HG03354 (cell line): ENCODE results near the gene FGFR3.

Experiments
- ATAC-seq: cut with Tn5 transposase; IDR thresholded peaks from one replicate; pipeline ENCODE4 v1.9.1; 2021; ENCODE audit warnings: mild to moderate bottlenecking; ENCODE audit not compliant: unreplicated experiment, poor library complexity, severe bottlenecking

FGFR3 gene

DNA sequence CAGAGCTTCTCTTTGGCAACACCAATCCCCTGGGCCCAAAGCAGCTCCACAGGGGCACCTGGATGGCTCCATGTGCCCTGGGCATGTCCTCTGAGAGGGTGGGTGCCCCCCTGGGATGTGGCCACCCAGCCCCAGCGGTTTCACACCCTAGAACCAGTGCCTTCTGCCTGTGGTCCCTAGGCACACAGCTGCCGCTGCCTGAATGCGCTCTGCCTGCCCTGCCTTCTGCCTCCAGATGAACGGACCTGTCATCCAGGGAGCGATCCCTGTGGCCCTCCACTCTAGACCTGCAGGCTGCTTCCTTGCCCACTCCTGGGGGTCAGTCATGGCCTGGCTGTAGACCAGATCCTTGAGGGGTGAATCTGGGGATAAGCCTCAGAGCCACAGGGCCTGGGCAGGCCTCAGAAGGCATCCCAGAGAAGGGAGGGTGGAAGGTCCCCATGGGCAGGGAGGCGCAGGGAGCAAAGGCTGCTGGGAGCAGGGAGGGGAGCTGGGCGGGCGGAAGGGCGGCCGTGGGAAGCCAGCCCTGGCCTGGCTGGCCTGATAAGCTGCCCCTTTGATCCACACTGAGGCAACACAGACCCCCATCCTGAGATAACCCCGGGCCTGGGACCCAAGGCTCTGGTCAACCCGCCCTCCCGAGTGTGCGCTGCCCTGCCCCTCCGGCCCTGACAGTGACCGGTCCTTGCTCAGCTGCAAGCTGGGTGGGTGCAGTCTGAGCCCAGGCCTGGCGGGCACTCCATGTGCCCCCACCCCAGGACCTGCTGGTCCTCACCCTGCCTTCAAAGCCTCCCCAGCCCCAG lies 8.1 kb upstream of the FGFR3 start:
- no peak for ATAC-seq

- ATAC-seq = no peak
Observed at GRCh38 chr4:1785592-1785991, 7.5 kb upstream of the FGFR3 start.

- ATAC-seq = no peak
Observed at GRCh38 chr4:1786544-1787362, 6.3 kb upstream of the FGFR3 start.

- ATAC-seq = no peak
Observed at GRCh38 chr4:1787411-1788077, 5.5 kb upstream of the FGFR3 start.

- no peak for ATAC-seq
Observed at GRCh38 chr4:1788254-1788973, 4.7 kb upstream of the FGFR3 start.

DNA sequence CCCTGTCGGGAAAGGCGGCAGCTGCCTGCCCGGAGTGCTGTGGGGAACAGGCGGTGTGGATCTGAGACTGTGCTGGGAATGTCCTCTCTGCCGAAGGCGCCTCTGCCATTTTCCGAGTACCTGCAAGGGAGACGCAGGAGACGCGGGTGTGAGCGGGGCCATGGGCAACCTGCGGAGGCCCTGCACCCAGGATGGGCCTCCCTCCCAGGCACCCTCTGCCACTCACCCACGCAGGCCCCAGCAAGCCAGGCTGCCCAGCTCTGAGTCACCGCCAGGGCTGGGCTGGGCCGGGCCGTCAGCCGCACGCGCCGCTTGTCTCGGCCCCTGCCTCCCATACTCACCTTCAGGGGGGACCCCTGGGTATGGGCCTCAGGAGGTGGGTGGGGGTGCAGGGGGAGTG lies 3.5 kb upstream of the FGFR3 start:
- no peak for ATAC-seq

GRCh38 chr4:1790005-1790404 lies 3.1 kb upstream of the FGFR3 start:
- ATAC-seq = no peak

DNA sequence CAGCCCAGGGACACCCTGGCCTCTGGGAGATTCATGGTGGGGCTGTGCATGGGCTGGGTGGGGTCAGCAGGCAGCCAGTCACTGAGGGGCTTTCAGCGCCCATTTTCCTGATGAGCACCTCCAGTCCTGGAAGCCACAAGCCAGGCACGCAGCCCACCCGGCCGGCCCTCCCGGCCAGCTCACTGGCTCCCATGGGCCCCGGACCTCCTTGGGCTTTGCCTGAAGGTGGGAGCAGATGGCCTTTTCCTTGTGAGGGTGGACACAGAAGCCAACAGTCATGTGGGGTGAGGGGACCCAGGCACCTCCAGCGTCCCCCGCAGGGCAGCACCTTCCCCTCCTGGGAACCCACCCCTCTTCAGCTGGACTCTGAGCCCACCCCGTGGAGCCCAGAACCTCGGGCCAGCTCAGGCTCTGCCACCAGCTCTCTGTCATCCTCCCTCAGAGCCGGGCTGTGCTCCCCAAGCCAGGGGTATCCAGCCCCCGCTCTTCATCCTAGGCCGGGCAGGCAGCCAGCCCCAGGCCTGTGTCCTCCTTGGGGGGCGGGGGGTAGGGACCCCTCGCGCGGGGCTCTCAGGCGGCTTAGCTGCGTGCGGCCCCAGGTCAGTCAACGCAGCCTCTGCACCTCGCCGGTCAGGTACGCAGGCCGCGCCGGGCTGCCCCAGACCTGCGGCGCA lies 798 bp upstream of the FGFR3 start:
- ATAC-seq = no peak

DNA sequence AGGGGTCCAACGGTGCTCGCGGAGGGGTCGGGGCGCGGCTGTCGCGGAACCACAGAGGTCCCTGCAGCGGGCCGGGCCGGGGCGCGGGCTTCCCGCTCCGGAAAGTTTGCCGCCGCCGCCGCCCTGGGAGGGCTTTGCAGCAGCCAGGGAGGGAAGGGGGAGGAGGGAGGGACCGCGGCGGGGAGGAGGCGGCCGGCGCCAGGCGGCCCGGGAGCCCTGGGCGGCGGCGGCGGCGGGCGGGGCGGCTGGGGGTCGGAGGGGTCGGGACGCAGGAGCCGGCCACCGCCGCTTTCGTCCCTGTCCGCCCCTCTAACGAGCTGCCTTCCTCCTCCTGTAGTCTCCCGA lies 375 bp downstream of the FGFR3 start:
- ATAC-seq = peak; percentile 34

DNA sequence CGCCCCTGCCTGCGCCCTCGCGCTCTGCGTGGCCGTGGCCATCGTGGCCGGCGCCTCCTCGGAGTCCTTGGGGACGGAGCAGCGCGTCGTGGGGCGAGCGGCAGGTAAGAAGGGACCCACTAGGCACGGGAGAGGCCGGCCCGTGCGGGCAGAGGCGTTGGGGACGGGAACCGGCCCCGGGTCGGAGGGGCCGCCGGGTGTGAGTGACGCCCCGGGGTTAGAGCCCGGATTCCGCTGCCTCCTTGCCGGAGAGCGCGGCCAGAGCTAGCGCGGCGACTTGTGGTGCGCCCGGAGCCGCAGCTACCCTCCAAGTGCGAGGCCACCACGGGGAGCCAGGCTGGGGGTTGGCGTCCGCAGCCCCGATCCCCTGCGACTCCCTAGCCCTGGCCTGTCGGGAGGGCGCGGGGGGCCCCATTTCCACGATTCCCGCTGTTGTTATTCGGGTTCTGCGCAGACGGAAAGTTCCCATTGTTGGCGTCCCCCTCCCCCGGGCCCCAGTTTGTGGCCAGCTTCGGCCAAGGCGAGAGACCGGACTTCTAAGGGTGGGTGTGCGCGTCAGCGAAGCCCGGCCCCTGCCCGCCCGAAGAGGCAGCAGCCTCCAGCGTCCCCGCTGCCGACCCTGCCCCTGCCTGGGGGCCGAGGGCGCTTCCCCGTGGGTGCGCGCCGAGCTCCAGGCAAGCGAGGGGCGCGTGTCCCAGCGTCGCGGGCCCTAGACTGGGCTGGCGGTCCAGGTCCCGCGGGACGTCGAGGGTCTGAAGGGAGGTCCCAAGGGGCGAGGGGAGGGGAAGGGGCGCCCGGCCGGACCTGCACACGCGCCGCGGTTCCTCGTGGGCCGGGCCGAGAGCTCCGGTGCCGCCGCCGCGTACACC lies 1.1 kb downstream of the FGFR3 start:
- no peak for ATAC-seq

GRCh38 chr4:1794809-1795298 lies 1.8 kb downstream of the FGFR3 start:
- ATAC-seq = no peak

DNA sequence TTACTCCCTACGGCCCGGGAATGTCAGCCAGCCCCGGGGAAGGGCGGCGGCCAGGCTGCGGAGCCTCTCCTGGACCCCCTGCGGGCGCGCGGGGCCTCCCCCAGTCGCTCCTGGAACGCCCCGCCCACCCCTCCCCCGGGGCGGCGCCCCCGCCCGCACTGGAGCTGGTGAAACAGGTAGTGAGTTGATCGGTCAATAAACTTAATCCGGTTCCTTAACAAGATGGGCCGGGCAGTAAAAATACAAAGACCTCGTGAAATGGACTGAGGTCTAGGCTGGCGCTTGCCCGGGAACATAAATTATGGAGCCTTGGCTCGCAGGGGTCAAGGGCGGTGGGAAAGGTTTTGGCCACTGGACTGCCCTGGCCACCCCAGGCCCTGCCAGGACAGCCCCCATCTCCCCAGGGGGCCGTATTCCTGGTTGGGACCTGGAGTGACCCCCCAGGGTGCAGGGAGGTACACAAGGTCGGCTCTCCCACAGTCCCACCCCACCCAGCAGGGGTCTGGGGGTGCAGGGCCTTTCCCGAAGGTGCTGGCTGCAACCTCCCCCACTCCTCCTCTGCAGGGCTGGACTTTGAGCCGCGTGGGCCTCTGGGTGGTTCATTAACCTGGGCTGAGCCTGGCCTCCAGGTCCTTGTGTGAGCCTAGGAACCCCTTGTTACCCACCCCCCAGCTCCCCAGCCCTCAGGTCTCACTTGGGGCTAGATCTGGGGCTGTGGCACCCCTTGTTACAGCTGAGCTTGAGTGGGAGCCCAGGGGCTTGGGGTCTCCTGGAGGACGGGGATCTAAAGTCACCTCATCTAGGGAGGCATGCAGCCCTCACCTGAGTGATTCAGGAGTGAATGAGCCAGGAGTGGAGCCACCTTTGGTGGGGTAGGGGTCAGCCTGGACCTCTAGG lies 2.5 kb downstream of the FGFR3 start:
- no peak for ATAC-seq

DNA sequence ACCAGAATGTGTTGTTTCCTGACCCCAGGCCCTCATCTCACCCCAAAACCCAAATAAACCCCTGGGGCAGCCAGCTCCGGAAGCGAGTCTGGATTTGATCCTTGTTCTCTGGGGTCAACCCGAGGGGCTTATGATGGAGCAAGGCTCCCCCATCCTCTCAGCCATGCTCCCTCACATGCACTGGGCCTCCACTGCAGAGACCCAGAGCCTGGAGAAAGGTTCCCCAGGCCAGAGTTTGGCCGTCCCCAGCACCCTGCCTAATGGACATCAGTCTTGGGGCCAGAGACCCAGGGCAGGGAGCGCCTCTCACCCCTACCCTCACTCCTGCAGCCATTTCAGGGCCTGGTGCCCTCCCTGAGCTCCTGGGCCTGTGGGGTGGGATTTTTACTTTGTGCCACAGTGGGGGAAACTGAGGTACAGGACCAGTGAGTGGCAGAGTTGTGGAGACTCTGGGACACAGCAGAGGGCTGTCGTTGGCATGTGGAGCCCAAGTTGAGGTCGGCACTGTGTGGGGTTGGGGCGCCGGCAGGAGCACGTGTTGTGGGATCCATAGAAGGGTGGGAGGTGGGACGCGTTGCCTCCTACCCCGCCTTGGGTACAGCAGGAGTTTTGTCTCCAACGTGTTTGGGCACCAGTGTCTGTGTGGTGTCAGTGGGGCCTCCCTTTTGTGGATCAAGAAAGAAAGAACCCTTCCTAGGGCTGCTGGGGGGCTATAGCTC lies 3.6 kb downstream of the FGFR3 start:
- ATAC-seq = no peak

GRCh38 chr4:1797298-1797860 lies 4.3 kb downstream of the FGFR3 start:
- ATAC-seq = no peak

- ATAC-seq = no peak
Observed at GRCh38 chr4:1797861-1798579, 4.9 kb downstream of the FGFR3 start.
